T-helper 22 cell (primary cell): ENCODE results near the gene PKNOX2.

Source experiments
- DNase-seq: peaks from one replicate; pipeline ENCODE4 v3.0.0-alpha.2; 2020; ENCODE audit warnings: low read depth

The PKNOX2 gene

GRCh38 chr11:125364121-125364826 is 199.7 kb downstream of the PKNOX2 start:
- no peak for DNase-seq

- DNase-seq, result no peak
These were observed 200.8 kb downstream of the PKNOX2 start for GRCh38 chr11:125365196-125365931.

- DNase-seq, result no peak
These were observed 203.2 kb downstream of the PKNOX2 start for GRCh38 chr11:125367710-125368109.

GRCh38 chr11:125368757-125369156 is 204.2 kb downstream of the PKNOX2 start:
- DNase-seq, result no peak

GRCh38 chr11:125369808-125370207 is 205.3 kb downstream of the PKNOX2 start:
- DNase-seq, result no peak

- DNase-seq, result no peak
These were observed 206.2 kb downstream of the PKNOX2 start for GRCh38 chr11:125370561-125371389.

- no peak for DNase-seq
These were observed 206.9 kb downstream of the PKNOX2 start for GRCh38 chr11:125371431-125371935.

- DNase-seq, result no peak
These were observed 207.5 kb downstream of the PKNOX2 start for GRCh38 chr11:125372088-125372487.

GRCh38 chr11:125372911-125373310 is 208.4 kb downstream of the PKNOX2 start:
- no peak for DNase-seq

- DNase-seq, result no peak
These were observed 209.2 kb downstream of the PKNOX2 start for GRCh38 chr11:125373426-125374391.

- no peak for DNase-seq
These were observed 209.8 kb downstream of the PKNOX2 start for GRCh38 chr11:125374398-125374797.

- no peak for DNase-seq
These were observed 210.6 kb downstream of the PKNOX2 start for GRCh38 chr11:125375146-125375545.

GRCh38 chr11:125376117-125376516 is 211.6 kb downstream of the PKNOX2 start:
- no peak for DNase-seq

GRCh38 chr11:125376856-125377255 is 212.3 kb downstream of the PKNOX2 start:
- DNase-seq, result no peak

GRCh38 chr11:125378083-125378482 is 213.5 kb downstream of the PKNOX2 start:
- no peak for DNase-seq

GRCh38 chr11:125378571-125378970 is 214.0 kb downstream of the PKNOX2 start:
- no peak for DNase-seq

- DNase-seq, result no peak
These were observed 215.0 kb downstream of the PKNOX2 start for GRCh38 chr11:125379565-125379964.

- DNase-seq, result no peak
These were observed 215.4 kb downstream of the PKNOX2 start for GRCh38 chr11:125379981-125380380.

GRCh38 chr11:125380756-125381445 is 216.3 kb downstream of the PKNOX2 start:
- DNase-seq, result no peak

GRCh38 chr11:125381499-125382044 is 217.0 kb downstream of the PKNOX2 start:
- DNase-seq, result no peak
